Esophagus muscularis mucosa (tissue), 4 donors: Measurements from ENCODE around the gene EHMT2. TPM values are rescaled to one million over a fixed set of nuclear protein-coding genes. Genes with fewer than 3 reads are reported as not detected.
"Not testable (repeated sequence)": the region's sequence is repeated elsewhere in the genome, so short reads cannot be mapped to it uniquely, and the experiment has no call there.

ENCODE experiments used
- DNase-seq: peaks from one replicate; pipeline ENCODE4 v3.0.0-alpha.2; 2017; ENCODE audit errors: extremely low spot score
- H3K27ac ChIP-seq, 4 donors: fragments of 200-600 bp; sonication (generic); replicated peaks in 1 of 4; 1 replicate in 3 of 4; 2 replicates in 1 of 4; pipeline ENCODE4 v1.5.1; 2016 to 2019; ENCODE audit warnings: mild to moderate bottlenecking in 1 of 4
- H3K27me3 ChIP-seq, 4 donors: fragments of 200-600 bp; sonication (generic); one replicate each; pipeline versions ENCODE4 v1.5.1 to v1.6.0; 2016 to 2019
- H3K36me3 ChIP-seq, 4 donors: fragments of 200-600 bp; sonication (generic); one replicate each; pipeline ENCODE4 v1.5.1; 2016 to 2019
- H3K4me1 ChIP-seq, 4 donors: fragments of 200-600 bp; sonication (generic); one replicate each; pipeline ENCODE4 v1.5.1; 2016 to 2019
- H3K4me3 ChIP-seq, 4 donors: fragments of 200-600 bp; sonication (generic); 1 replicate in 2 of 4; 2 replicates in 2 of 4; pipeline ENCODE4 v1.5.1; 2016 to 2019; ENCODE audit warnings: mild to moderate bottlenecking in 4 of 4, moderate library complexity in 1 of 4
- H3K9me3 ChIP-seq, 4 donors: fragments of 200-600 bp; sonication (generic); 1 replicate in 3 of 4; 2 replicates in 1 of 4; pipeline ENCODE4 v1.5.1; 2016 to 2019
- CTCF ChIP-seq, 3 experiments: fragments of 200-600 bp in 2 of 3; fragments of 450-650 bp in 1 of 3; sonication (generic) in 2 of 3; IDR thresholded peaks; one replicate each; pipeline ENCODE4 v1.5.1; 2017 to 2019; ENCODE audit warnings: antibody characterized with exemption in 3 of 3, mild to moderate bottlenecking in 2 of 3, moderate library complexity in 1 of 3
- EP300 ChIP-seq: sonication (generic); formaldehyde crosslinking; IDR thresholded peaks from one replicate; pipeline ENCODE4 v1.6.1; 2017; ENCODE audit warnings: antibody characterized with exemption
- POLR2A ChIP-seq: fragments of 450-650 bp; IDR thresholded peaks from one replicate; pipeline ENCODE4 v1.6.1; 2017; ENCODE audit warnings: antibody characterized with exemption, moderate library complexity, mild to moderate bottlenecking, low read depth
- POLR2AphosphoS5 ChIP-seq, 2 donors: sonication (generic); formaldehyde crosslinking; IDR thresholded peaks; one replicate each; pipeline ENCODE4 v1.6.1; 2017; ENCODE audit warnings: antibody characterized with exemption in 2 of 2
- WGBS: methylation state at CpG from one replicate; pipeline ENCODE4 v1.1.5; 2018; 5-methylcytosine and 5-hydroxymethylcytosine counted together
- intact Hi-C: fragments of 100-400 bp; cut with DNase I; formaldehyde crosslinking; loops from one replicate; pipeline ENCODE4 v1.15.1; 2023
- total RNA-seq, 4 donors: library from RNA; depleted of rRNA; stranded (reverse); fragments of >200 nt; gene quantifications; one replicate each; pipeline versions ENCODE4 v1.1.0 to v1.2.1, GENCODE V29; 2016

EHMT2 gene
- total RNA-seq, 4 donors from 2014 or later: 25.7 to 48.4 (median 38.1) TPM

DNA sequence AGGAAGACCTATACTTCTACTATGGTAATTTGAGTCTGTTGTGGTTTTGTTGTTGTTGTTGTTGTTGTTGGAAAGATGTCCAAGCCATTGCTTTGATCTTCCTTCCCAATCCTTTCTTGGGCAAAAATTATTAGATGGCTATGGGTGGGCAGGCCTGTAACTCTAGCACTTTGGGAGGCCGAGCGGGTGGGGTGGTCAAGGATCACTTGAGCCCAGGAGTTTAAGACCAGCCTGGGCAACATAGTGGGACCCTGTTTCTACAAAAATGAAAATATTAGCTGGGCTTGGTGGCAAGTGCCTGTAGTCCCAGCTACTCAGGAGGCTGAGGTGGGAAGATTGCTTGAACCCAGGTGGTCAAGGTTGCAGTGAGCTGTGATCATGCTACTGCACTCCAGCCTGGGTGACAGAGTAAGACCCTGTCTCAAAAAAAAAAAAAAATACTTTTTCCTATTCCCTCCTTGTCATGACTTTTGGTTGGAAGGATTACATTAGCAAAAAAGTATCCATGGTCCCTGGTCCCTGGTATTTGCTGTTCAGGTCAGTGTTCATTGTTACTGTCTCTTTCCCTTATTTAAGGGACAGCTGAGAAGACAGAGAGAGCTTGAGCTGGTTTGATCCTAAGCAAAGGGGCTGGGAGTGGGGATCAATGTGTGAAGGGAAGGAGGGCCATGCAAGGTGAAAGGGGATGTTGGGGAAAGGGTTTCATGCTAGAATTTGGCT, 46.6 kb downstream of the EHMT2 start:
- Histone ChIP-seq H3K9me3 (no peaks in the 10 kb centered on the region), H3K4me1 (no peaks in the 10 kb centered on the region), H3K27me3 (no peaks in the 10 kb centered on the region), H3K4me3 (no peak overlapping the region), H3K27ac (no peak overlapping the region), H3K36me3 (no peaks in the 10 kb centered on the region)
- 97% methylated on average over 2 of the region's 2 CpGs for WGBS
- DNase-seq: no peak
- TF ChIP-seq CTCF (IDR thresholded peaks at IDR 0.05) (no peak), POLR2AphosphoS5 (IDR thresholded peaks at IDR 0.05) (no peak), EP300 (no peak), POLR2A (no peak)
- intact Hi-C loops: no loop called here

GRCh38 chr6:31847276-31847978, 50.1 kb downstream of the EHMT2 start:
- TF ChIP-seq POLR2AphosphoS5 (IDR thresholded peaks at IDR 0.05): no peak
- TF ChIP-seq CTCF (IDR thresholded peaks at IDR 0.05): no peak
- no peak for TF ChIP-seq EP300
- TF ChIP-seq POLR2A: no peak
- H3K4me3 ChIP-seq: no peak overlapping the region
- WGBS: 90% methylated on average over 2 of the region's 2 CpGs
- H3K27me3 ChIP-seq: no peaks in the 10 kb centered on the region
- H3K9me3 ChIP-seq: no peaks in the 10 kb centered on the region
- no peak overlapping the region for H3K27ac ChIP-seq
- H3K4me1 ChIP-seq: no peaks in the 10 kb centered on the region
- DNase-seq: no peak
- intact Hi-C loops: no loop called here
- peaks cover 0 to 6% (median 0%) of the 10 kb centered on the region in 4 donors for H3K36me3 ChIP-seq

DNA sequence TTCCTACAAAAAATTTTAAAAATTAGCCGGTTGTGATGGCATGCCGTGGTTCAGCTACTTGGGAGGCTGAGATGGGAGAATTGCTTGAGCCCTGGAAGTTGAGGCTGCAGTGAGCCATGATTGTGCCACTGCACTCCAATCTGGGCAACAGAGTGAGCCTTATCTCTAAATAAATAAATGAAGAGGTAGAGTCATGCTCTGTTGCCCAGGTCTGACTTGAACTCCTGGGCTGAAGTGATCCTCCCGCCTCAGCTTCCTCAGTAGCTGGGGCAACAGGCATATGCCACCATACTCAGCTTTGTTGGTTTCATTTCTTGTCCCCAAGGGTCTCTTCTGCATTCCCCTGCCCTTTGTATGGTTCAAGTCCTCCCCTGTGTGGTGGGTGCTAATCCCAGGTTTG, 53.0 kb downstream of the EHMT2 start:
- Histone ChIP-seq H3K4me1 (no peaks in the 10 kb centered on the region), H3K27ac (no peak overlapping the region), H3K4me3 (no peak overlapping the region), H3K27me3 (no peaks in the 10 kb centered on the region), H3K9me3 (no peaks in the 10 kb centered on the region), H3K36me3 (peaks cover 12 to 34% (median 16%) of the 10 kb centered on the region in 4 donors)
- TF ChIP-seq POLR2AphosphoS5 (IDR thresholded peaks at IDR 0.05): no peak
- DNase-seq: no peak
- 87% methylated on average over 3 of the region's 3 CpGs for whole genome bisulfite sequencing
- intact Hi-C loops: no loop called here

DNA sequence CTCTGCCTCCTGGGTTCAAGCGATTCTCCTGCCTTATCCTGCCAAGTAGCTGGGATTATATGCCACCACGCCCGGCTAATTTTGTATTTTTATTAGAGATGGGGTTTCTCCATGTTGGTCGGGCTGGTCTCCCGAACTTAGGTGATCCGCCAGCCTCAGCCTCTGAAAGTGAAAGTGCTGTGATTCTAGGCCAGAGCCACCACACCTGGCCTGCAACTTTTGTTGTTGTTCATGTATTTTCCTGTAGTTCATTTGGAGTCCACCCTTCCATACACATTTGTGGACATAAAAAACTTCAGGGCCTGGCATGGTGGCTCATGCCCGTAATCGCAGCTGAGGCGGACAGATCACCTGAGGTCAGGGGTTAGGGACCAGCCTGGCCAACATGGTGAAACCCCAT, 55.4 kb downstream of the EHMT2 start:
- Histone ChIP-seq H3K9me3 (no peaks in the 10 kb centered on the region), H3K27ac (no peak overlapping the region), H3K4me3 (no peak overlapping the region), H3K27me3 (no peaks in the 10 kb centered on the region), H3K36me3 (peaks cover 36 to 58% (median 40%) of the 10 kb centered on the region in 4 donors), H3K4me1 (peaks cover 17 to 21% (median 21%) of the 10 kb centered on the region in 4 donors)
- TF ChIP-seq EP300: no peak
- no peak for TF ChIP-seq POLR2A
- no peak for TF ChIP-seq POLR2AphosphoS5 (IDR thresholded peaks at IDR 0.05)
- TF ChIP-seq CTCF (IDR thresholded peaks at IDR 0.05): no peak
- DNase-seq: no peak
- intact Hi-C loops: no loop called here
- WGBS: 93% methylated on average over 9 of the region's 9 CpGs

- H3K4me3 ChIP-seq, H3K9me3 ChIP-seq, intact Hi-C loops, H3K27me3 ChIP-seq, H3K27ac ChIP-seq, DNase-seq: not testable (repeated sequence)
- peaks cover 36 to 61% (median 45%) of the 10 kb centered on the region in 4 donors for H3K36me3 ChIP-seq
- WGBS: 80% methylated on average over 8 of the region's 8 CpGs
- peaks cover 33 to 40% (median 39%) of the 10 kb centered on the region in 4 donors for H3K4me1 ChIP-seq
These were observed 57.7 kb downstream of the EHMT2 start for GRCh38 chr6:31839779-31840126.
